HG03354 (cell line): ENCODE data around the gene MRPL50.

Experiments used
- ATAC-seq: cut with Tn5 transposase; IDR thresholded peaks from one replicate; pipeline ENCODE4 v1.9.1; 2021; ENCODE audit warnings: mild to moderate bottlenecking; ENCODE audit not compliant: unreplicated experiment, poor library complexity, severe bottlenecking

Gene MRPL50

GRCh38 chr9:101381118-101381517 lies 17.3 kb downstream of the MRPL50 start:
- ATAC-seq = no peak

GRCh38 chr9:101380295-101380694 lies 18.1 kb downstream of the MRPL50 start:
- ATAC-seq = no peak

DNA sequence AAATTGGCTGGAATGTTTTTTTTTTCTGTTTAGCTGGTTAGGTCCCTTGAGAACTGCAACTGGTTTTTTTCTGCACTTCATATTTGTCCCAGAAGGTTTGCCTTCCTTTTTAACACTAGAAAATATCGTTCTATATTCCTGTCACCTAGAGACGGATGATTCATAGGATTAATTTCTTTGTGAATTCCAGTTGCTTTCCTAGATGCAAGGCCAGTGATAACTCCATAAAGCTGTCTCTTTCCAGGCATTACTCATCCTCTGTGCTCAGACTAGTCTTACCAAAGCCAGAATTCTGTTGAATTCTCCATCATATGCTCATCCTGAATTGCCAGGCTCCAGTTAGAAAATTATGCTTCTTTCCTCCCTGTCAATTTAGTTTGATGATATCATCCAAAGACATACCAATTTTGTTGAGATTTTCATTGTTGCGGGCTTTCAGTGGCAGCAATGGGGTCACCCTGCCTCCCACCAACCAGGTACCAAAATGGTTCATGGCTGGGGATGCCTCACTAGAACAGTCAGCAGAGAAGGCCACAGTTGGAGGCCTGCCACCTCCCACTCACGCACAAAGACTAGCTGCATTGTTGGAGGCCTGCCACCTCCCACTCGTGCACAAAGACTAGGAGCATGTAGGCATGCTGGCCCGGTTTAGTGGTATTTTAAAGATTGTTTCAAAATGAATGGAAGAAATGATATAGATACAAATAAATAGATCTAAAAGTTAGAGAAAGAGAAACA lies 22.1 kb downstream of the MRPL50 start:
- no peak for ATAC-seq

GRCh38 chr9:101375546-101375945 lies 22.9 kb downstream of the MRPL50 start:
- ATAC-seq = no peak

DNA sequence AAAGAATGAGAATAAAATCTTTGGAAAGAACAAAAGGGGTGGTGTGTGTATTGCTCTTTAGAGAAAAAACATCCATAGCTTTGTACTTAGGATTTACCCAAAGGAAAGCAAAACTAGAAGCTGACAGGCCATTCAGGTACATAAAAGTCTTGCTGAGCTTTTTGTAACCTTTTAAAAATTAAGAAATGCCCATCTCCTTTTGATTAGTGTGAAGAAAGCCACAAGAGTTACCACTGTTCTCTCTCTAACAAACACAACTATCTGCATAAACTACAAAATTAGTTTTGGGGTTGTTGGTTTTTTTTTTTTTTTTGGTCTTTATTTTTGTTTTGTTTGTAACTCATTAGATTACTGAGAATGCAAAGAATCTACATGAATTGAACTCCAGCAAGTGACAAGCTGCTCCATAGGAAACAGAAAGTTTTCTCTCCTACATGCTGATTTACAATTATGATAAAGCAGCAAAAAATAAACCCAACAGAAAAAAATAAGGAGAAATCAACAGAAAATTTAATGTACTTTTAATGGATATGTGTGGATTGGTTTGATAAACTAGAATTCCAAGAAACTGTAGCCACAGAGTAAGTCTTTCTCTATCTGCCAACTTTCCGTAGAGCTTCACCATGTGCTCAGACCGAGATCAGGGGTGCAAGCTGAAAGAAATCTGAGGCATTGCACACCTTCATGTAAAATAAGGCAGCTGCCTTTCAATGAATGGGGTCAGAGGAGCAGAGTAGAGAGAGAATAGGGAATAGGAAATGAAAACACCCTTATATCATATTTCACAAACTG lies 25.9 kb downstream of the MRPL50 start:
- ATAC-seq = no peak

- ATAC-seq = no peak
These were observed 26.6 kb downstream of the MRPL50 start for GRCh38 chr9:101371813-101372212.

GRCh38 chr9:101369884-101370531 lies 28.4 kb downstream of the MRPL50 start:
- no peak for ATAC-seq

DNA sequence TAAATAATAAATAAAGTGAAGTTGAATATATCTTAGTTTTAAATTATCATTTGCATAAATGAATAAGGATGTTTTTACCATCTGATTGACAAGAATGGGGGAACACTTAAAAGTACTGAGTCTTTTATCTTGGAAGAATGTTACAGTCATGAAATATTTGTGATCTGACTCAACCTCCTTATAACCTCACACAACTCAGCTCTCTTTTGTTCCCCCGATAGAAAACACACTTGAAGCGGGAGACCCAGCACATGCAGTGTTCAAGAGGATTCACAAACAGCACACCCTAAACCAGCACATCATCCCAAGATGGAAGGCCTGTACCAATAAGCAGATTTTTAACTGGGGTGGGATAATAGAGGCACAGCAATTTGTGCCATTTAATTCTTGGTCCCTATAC lies 29.1 kb downstream of the MRPL50 start:
- ATAC-seq = no peak

DNA sequence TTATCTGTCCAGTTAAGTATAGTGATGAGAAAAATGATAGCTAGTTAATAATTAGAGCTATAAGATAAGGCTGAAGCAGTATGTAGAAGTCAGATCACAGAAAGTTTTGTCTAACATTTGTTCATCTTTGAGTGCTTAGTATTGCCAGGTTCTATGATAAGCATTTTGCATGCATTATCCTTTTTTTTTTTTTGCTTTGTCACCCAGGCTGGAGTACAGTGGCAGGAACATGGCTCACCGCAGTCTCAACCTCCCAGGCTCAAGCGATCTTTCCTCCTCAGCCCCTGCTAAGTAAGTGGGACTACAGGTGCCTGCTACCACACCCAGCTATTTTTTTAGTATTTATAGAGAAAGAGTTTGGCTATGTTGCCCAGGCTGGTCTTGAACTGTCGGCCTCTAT lies 31.1 kb downstream of the MRPL50 start:
- ATAC-seq = no peak

DNA sequence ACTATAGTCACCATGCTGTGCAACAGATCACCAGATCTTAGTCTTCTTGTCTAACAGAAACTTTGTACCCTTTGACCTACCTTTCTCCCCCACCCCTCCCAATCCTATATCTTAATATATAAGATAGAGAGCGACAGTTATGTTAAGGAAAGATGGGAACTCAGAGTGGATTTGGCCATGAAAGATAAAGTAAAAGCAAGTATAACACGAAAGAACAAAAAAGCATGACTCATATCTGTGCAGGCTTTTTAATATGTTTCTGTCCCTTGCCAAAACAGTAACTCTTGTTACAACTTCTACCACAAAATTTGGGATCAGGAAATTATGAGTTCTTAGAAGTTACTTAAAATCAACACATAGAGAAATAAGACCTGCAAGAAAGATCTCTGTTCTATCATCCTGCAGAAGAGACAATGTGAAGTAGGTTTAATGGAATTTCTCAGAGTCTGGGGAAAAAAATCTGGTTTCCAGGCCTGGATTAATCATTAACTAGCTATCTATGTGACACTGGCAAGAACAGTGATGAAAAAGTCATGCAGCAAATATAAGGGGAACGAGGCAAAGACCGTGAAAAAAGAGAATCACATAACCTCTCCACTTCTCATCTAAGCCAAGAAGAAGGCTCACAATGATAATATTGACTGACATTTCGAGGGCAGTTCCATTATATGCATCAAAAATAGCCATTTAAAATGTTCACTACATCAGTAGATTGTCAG lies 32.2 kb downstream of the MRPL50 start:
- ATAC-seq = no peak

DNA sequence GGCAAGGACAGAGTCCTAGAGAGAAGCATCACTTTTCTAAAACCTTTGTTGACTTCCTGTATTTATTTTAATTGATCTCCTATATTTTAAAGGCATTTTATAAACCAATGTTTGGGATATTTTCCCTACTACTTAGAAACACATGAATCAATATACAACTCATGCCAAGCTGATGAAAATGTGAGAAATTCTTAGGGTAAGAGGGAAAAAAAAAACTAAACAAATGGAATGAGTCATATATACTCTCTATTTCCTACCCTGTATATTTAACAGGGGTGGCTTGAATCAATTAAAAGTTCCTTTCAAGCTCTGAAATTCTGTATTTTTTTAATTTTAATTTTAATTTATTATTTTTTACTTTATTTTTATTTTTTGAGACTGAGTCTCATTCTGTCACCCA lies 33.2 kb downstream of the MRPL50 start:
- ATAC-seq = no peak

DNA sequence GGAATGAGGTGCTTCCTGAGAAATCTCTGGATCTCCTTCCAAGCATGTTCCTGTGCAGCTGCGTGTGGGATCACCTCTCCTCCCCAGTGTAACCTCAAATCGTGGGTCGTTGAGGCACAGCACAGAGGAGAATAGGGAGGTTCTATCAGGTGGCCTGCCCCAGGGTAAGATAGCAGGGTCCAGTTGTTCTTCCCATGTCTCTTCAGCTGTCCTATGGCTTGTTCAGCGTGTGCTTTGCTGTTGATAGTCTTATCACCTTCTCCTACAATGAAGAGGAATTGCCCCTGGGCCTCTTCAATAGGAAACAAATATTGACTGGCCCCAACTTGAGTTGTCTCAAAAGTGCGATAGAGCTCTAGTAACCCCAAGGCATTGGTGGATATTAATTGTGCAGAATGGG lies 36.0 kb downstream of the MRPL50 start:
- no peak for ATAC-seq

GRCh38 chr9:101360647-101361046 lies 37.8 kb downstream of the MRPL50 start:
- ATAC-seq = no peak

- no peak for ATAC-seq
These were observed 38.7 kb downstream of the MRPL50 start for GRCh38 chr9:101359679-101360078.

- no peak for ATAC-seq
These were observed 41.8 kb downstream of the MRPL50 start for GRCh38 chr9:101356619-101357018.

DNA sequence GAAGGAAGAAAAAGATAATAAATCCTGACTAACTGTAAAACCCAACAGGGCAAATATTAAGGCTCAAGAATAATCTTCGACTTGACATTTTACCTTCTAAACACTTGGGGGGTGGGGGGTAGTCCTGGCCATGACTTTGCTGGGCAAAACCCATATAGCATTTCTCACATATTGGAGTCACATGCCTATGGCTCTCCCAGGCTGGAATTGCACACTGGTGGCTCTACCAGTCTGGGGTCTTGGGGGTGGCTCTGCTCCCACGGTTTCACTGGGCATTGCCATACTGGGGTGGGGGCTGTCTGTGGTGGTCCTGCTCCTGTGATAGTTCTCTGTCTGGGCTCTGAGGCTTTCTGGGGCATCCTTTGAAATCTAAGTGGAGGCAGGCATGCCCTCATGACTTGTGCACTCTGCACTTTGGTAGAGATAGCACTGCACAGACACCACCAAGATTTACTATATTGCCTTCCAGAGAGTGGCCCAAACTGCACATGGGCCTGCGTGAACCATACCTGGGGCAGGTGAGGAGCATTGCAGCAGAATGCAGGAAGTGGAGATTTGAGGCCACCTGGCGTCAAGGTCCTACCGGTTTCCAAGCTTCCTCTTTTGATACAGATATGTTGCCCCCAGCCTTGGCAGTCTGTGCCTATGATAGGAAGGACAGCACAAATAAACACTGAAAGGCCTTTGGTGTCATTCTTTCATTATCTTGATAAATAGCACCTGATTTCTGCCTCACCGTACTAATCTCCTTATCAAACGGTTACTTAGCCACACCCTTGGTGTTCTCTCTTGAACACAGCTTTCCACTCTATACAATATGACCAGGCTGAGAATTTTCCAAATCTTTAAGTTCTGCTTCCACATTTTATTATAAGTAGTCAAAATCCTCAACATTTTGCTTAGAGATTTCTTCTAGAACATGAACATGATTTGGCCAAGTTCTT lies 43.4 kb downstream of the MRPL50 start:
- ATAC-seq = no peak

GRCh38 chr9:101354143-101354764 lies 44.2 kb downstream of the MRPL50 start:
- no peak for ATAC-seq

- no peak for ATAC-seq
These were observed 44.7 kb downstream of the MRPL50 start for GRCh38 chr9:101353683-101354082.
